H1 (cell line): ENCODE measurements around the gene PSMB3. TPM values are rescaled to one million over a fixed set of nuclear protein-coding genes. Genes with fewer than 3 reads are reported as not detected.

Source experiments
- CTCF ChIA-PET: fragments of 300-600 bp; sonication (Branson Sonifier 250); formaldehyde crosslinking; loops from one replicate; lab custom pipeline; 2021; ENCODE audit not compliant: partially characterized antibody; lab: Charles Lee
- POLR2A ChIA-PET: fragments of 300-600 bp; sonication (Branson Sonifier 250); formaldehyde crosslinking; loops from one replicate; lab custom pipeline; 2021; ENCODE audit warnings: inconsistent platforms; ENCODE audit not compliant: partially characterized antibody; lab: Charles Lee
- DNase-seq, 2 experiments: peaks; one replicate each; pipeline versions ENCODE4 v3.0.0 to v3.0.0-alpha.2; 2010 to 2022; ENCODE audit warnings: low spot score in 2 of 2, low read depth in 1 of 2, mixed read lengths in 1 of 2
- FAIRE-seq: peaks from 2 replicates; lab custom pipeline; 2011; peaks lifted over from hg19 to GRCh38; lab: Jason Lieb, UNC
- H2AFZ ChIP-seq: 2 replicates; pipeline ENCODE4 v1.8.1; 2012; ENCODE audit warnings: low read length, inconsistent platforms
- H2AK5ac ChIP-seq: 2 replicates; pipeline ENCODE4 v1.6.1; 2013; ENCODE audit warnings: low read depth, low read length
- H2BK120ac ChIP-seq: replicated peaks from 2 replicates; pipeline ENCODE3; 2013; ENCODE audit warnings: low read depth, low read length, inconsistent platforms
- H2BK12ac ChIP-seq: 2 replicates; pipeline ENCODE4 v1.6.1; 2013; ENCODE audit warnings: low read depth, low read length
- H2BK15ac ChIP-seq: 2 replicates; pipeline ENCODE4 v1.6.1; 2013; ENCODE audit warnings: low read length
- H2BK20ac ChIP-seq: 2 replicates; pipeline ENCODE4 v1.6.1; 2013; ENCODE audit warnings: low read length
- H2BK5ac ChIP-seq: 2 replicates; pipeline ENCODE4 v1.6.1; 2013; ENCODE audit warnings: low read depth, low read length
- H3K14ac ChIP-seq: 2 replicates; pipeline ENCODE4 v1.6.1; 2013; ENCODE audit warnings: inconsistent platforms; ENCODE audit not compliant: insufficient read length
- H3K18ac ChIP-seq: 2 replicates; pipeline ENCODE4 v1.6.1; 2013; ENCODE audit warnings: low read length; ENCODE audit errors: extremely low read depth
- H3K23ac ChIP-seq: 2 replicates; pipeline ENCODE4 v1.6.1; 2013; ENCODE audit warnings: inconsistent platforms; ENCODE audit not compliant: insufficient read length
- H3K23me2 ChIP-seq: 2 replicates; pipeline ENCODE4 v1.6.1; 2013; ENCODE audit warnings: low read depth, low read length
- H3K27ac ChIP-seq: 2 replicates; pipeline ENCODE4 v1.6.1; 2011; ENCODE audit warnings: low read depth, low read length, inconsistent platforms
- H3K27me3 ChIP-seq, 4 experiments: replicated peaks in 1 of 4; 1 replicate in 1 of 4; 2 replicates in 3 of 4; pipeline versions ENCODE4 v1.6.1 to v1.8.1; 2011 to 2013; ENCODE audit warnings: low read length in 3 of 4, mild to moderate bottlenecking in 3 of 4, inconsistent platforms in 2 of 4, mixed read lengths in 2 of 4, moderate library complexity in 1 of 4; ENCODE audit not compliant: control insufficient read depth in 3 of 4, insufficient read depth in 3 of 4; ENCODE audit errors: extremely low read depth in 1 of 4
- H3K36me3 ChIP-seq, 4 experiments: 2 replicates each; pipeline versions ENCODE4 v1.6.1 to v1.8.1; 2011 to 2013; ENCODE audit warnings: mild to moderate bottlenecking in 4 of 4, low read length in 3 of 4, moderate library complexity in 2 of 4, control low read depth in 1 of 4, inconsistent platforms in 1 of 4; ENCODE audit not compliant: insufficient read depth in 4 of 4, control insufficient read depth in 2 of 4
- H3K4ac ChIP-seq: replicated peaks from 2 replicates; pipeline ENCODE3; 2013; ENCODE audit warnings: low read length, low read depth, mixed read lengths, inconsistent platforms; ENCODE audit not compliant: insufficient read length
- H3K4me1 ChIP-seq, 4 experiments: replicated peaks in 1 of 4; 1 replicate in 1 of 4; 2 replicates in 3 of 4; pipeline versions ENCODE4 v1.6.1 to v1.8.1; 2011 to 2013; ENCODE audit warnings: low read length in 3 of 4, inconsistent platforms in 2 of 4, mixed read lengths in 1 of 4; ENCODE audit not compliant: insufficient read depth in 4 of 4, control insufficient read depth in 3 of 4
- H3K4me2 ChIP-seq, 2 experiments: 2 replicates each; pipeline versions ENCODE4 v1.6.1 to v1.8.1; 2011 to 2013; ENCODE audit warnings: low read depth in 2 of 2, low read length in 2 of 2, control low read depth in 1 of 2, inconsistent platforms in 1 of 2, mild to moderate bottlenecking in 1 of 2; ENCODE audit not compliant: insufficient read depth in 1 of 2
- H3K4me3 ChIP-seq, 4 experiments: fragments of 200-600, 300-600 bp in 1 of 4; sonication (generic), shearing (Covaris generic), sonication (Bioruptor Twin) in 1 of 4; 2 replicates each; pipeline versions ENCODE4 v1.5.1 to v1.8.1; 2011 to 2016; ENCODE audit warnings: low read length in 4 of 4, low read depth in 3 of 4, control low read depth in 2 of 4, inconsistent platforms in 2 of 4, mild to moderate bottlenecking in 2 of 4, mixed read lengths in 1 of 4, moderate library complexity in 1 of 4; ENCODE audit not compliant: insufficient read depth in 2 of 4; ENCODE audit errors: extremely low read depth in 1 of 4
- H3K56ac ChIP-seq: replicated peaks from 2 replicates; pipeline ENCODE3; 2013; ENCODE audit warnings: low read depth, mild to moderate bottlenecking, mixed read lengths, low read length, inconsistent platforms; ENCODE audit not compliant: insufficient read length
- H3K79me1 ChIP-seq: 2 replicates; pipeline ENCODE4 v1.6.1; 2013; ENCODE audit warnings: low read depth, low read length, control low read depth
- H3K79me2 ChIP-seq, 2 experiments: 2 replicates each; pipeline versions ENCODE4 v1.6.1 to v1.8.1; 2012 to 2013; ENCODE audit warnings: low read length in 2 of 2, mild to moderate bottlenecking in 2 of 2, inconsistent platforms in 1 of 2; ENCODE audit not compliant: insufficient read depth in 2 of 2, control insufficient read depth in 1 of 2
- H3K9ac ChIP-seq, 4 experiments: replicated peaks in 1 of 4; 1 replicate in 1 of 4; 2 replicates in 3 of 4; pipeline versions ENCODE4 v1.6.1 to v1.8.1; 2011 to 2013; ENCODE audit warnings: low read depth in 3 of 4, low read length in 3 of 4, control low read depth in 2 of 4, mild to moderate bottlenecking in 2 of 4, moderate library complexity in 2 of 4, inconsistent platforms in 1 of 4; ENCODE audit errors: extremely low read depth in 1 of 4
- H3K9me3 ChIP-seq, 2 experiments: 2 replicates each; pipeline versions ENCODE4 v1.6.1 to v1.8.1; 2012 to 2013; ENCODE audit warnings: mild to moderate bottlenecking in 2 of 2, moderate library complexity in 2 of 2, control low read depth in 1 of 2, inconsistent platforms in 1 of 2, low read depth in 1 of 2, low read length in 1 of 2, mixed read lengths in 1 of 2; ENCODE audit not compliant: insufficient read depth in 2 of 2
- H4K20me1 ChIP-seq, 2 experiments: replicated peaks in 1 of 2; 2 replicates each; pipeline versions ENCODE3 to v1.8.1; 2011 to 2013; ENCODE audit warnings: inconsistent platforms in 2 of 2, low read length in 2 of 2, mild to moderate bottlenecking in 1 of 2; ENCODE audit not compliant: insufficient read depth in 2 of 2, control insufficient read depth in 1 of 2
- H4K5ac ChIP-seq: 2 replicates; pipeline ENCODE4 v1.6.1; 2013; ENCODE audit warnings: low read length, low read depth, mixed read lengths, inconsistent platforms; ENCODE audit not compliant: insufficient read length
- H4K8ac ChIP-seq: 2 replicates; pipeline ENCODE4 v1.8.0; 2013; ENCODE audit warnings: mild to moderate bottlenecking, moderate library complexity, low read length, inconsistent platforms; ENCODE audit not compliant: insufficient read depth; ENCODE audit errors: extremely low read depth
- H4K91ac ChIP-seq: replicated peaks from 2 replicates; pipeline ENCODE3; 2013; ENCODE audit warnings: low read length, mixed read lengths, inconsistent platforms; ENCODE audit not compliant: insufficient read length
- CTBP2 ChIP-seq: IDR thresholded peaks from 2 replicates; pipeline ENCODE4 v1.7.0; 2011; ENCODE audit warnings: borderline replicate concordance, mild to moderate bottlenecking, moderate library complexity, mixed read lengths, low read length; ENCODE audit not compliant: insufficient read depth, insufficient read length
- NRF1 ChIP-seq: IDR thresholded peaks from 2 replicates; pipeline ENCODE4 v1.6.1; 2011; ENCODE audit warnings: mild to moderate bottlenecking, low read depth, low read length, improper control_type of control experiment
- RNF2 ChIP-seq: fragments of 200-900, 300-1000 bp; sonication (generic); IDR thresholded peaks from 2 replicates; pipeline ENCODE4 v1.7.1; 2016; ENCODE audit warnings: borderline replicate concordance, low read depth, mild to moderate bottlenecking, antibody characterized with exemption, low read length; ENCODE audit not compliant: poor library complexity, severe bottlenecking; ENCODE audit errors: missing control alignments
- ZNF274 ChIP-seq: IDR thresholded peaks from 2 replicates; pipeline ENCODE4 v1.7.0; 2012; ENCODE audit warnings: low read length, borderline replicate concordance; ENCODE audit errors: extremely low read depth
- WGBS, 2 experiments: shearing (Covaris generic) in 1 of 2; methylation state at CpG; one replicate each; pipeline versions ENCODE4 v1.1.6 to v1.1.7; 2013 to 2015; ENCODE audit warnings: low lambda C conversion rate in 2 of 2, mixed read lengths in 2 of 2, inconsistent platforms in 1 of 2, low coverage in 1 of 2, missing lambda C conversion rate in 1 of 2; ENCODE audit not compliant: insufficient replicate concordance in 2 of 2, insufficient coverage in 1 of 2, insufficient read length in 1 of 2; ENCODE audit errors: extremely low coverage in 1 of 2, missing lambda C conversion rate in 1 of 2; 5-methylcytosine and 5-hydroxymethylcytosine counted together
- polyA plus RNA-seq, 7 experiments: library from polyadenylated mRNA; depleted of rRNA in 3 of 7; stranded (reverse) in 5 of 7; unstranded in 2 of 7; fragments of >200 nt in 5 of 7; fragments of 200-250 nt in 2 of 7; gene quantifications; 1 replicate in 5 of 7; 2 replicates in 1 of 7; 4 replicates in 1 of 7; pipeline versions ENCODE4 v1.2.1 to v1.2.3, GENCODE V29; 2011 to 2013; ENCODE audit warnings: missing spikeins in 2 of 7, mixed read lengths in 2 of 7
- total RNA-seq: library from RNA; stranded (reverse); fragmentation: NEBNext Ultra II Directional; extraction: Animal tissue kit (Norgen Biotek cat#: 25700); gene quantifications from 2 replicates; pipeline ENCODE4 v1.2.1, GENCODE V29; 2021
- TF ChIP-seq, protein P1 (sequence below), 3 experiments: IDR thresholded peaks; 1 replicate in 2 of 3; 2 replicates in 1 of 3; pipeline versions ENCODE4 v1.5.1 to v1.6.1; 2011; ENCODE audit warnings: low read length in 3 of 3, mild to moderate bottlenecking in 3 of 3, inconsistent platforms in 2 of 3, low read depth in 1 of 3, moderate library complexity in 1 of 3; ENCODE audit not compliant: insufficient read depth in 1 of 3; ENCODE audit errors: control extremely low read depth in 1 of 3

PSMB3 gene
- total and polyA plus RNA-seq, 2 of the 8 experiments (the other 6 are each of a cell fraction or from before 2014, with no cell fraction given), result 291 to 914 TPM

DNA sequence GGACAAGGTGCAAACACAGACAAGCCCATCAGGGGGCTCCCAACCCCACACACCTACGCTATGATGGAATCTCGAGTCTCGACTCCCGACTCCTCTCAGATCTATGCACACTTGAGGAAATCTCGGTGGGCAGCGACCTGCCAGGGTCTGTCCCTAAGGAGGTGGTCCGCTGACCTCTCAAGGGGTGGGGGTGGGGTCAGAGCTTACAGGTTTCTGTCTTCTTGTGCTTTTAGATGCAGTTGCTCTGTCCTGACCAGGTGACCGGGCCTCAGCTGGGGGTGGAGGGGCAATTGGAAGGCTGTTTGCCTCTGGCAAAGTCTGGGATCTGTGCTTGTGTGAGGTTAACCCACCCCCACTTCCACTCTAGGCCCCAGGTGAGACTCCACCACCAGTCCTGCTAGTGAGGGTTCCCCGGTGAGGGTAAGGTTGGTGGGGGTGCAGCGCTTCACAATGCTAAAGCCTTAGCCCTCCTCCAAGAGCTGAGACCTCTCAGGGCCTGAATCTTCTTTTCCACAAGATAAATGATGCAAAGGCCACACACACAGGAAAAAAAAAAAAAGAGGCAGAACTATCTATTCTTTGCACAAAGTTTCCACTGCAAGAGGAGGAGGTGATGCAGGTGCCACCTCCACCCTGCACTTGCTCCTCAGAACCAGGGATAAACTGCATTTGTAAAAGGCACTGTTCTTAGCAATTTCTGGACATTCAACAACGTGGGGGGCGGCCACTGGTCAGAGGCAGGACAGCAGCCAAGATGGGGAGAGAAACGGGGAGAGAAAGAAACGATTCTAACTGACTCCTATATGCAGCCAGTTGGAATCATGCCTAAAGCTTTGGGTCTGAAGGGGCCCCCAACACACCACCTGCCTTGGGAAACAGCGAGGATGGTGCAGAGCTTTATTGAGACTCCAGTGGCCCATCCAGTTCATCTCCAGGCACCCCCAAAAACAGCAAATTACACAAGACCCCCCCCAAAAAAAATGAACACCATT lies 18.3 kb upstream of the PSMB3 start:
- Histone ChIP-seq H2BK15ac (no peak overlapping the region), H3K4ac (no peak overlapping the region), H4K20me1 (peaks cover 14 to 42% of the 10 kb centered on the region in 2 experiments), H3K27me3 (peaks cover 0 to under 1% (median 0%) of the 10 kb centered on the region in 4 experiments; a peak in 2 of 7 replicates), H2BK120ac (no peak overlapping the region), H2AK5ac (no peak overlapping the region), H3K9ac (no peak overlapping the region), H3K4me3 (no peak overlapping the region), H3K18ac (no peak overlapping the region), H3K27ac (no peak overlapping the region), H3K4me2 (no peak overlapping the region), H3K14ac (no peak overlapping the region), H3K4me1 (peaks cover 0 to 14% (median 6%) of the 10 kb centered on the region in 4 experiments; a peak in 5 of 7 replicates), H4K8ac (no peak overlapping the region), H4K5ac (no peak overlapping the region), H4K91ac (no peak overlapping the region), H3K23ac (no peak overlapping the region), H2BK5ac (no peak overlapping the region), H2BK20ac (no peak overlapping the region), H2AFZ (no peak overlapping the region), H3K36me3 (peaks cover 2 to 23% (median 15%) of the 10 kb centered on the region in 4 experiments; a peak in 7 of 8 replicates), H3K79me1 (no peaks in the 10 kb centered on the region), H3K79me2 (peaks cover 0 to 3% of the 10 kb centered on the region in 2 experiments; a peak in 1 of 4 replicates), H3K9me3 (no peaks in the 10 kb centered on the region), H3K56ac (no peak overlapping the region), H2BK12ac (no peak overlapping the region), H3K23me2 (peaks cover 9% of the 10 kb centered on the region; the same call in 1 of the 2 replicates)
- DNase-seq, result no peak
- TF ChIP-seq NRF1, result no peak
- TF ChIP-seq, protein P1, sequence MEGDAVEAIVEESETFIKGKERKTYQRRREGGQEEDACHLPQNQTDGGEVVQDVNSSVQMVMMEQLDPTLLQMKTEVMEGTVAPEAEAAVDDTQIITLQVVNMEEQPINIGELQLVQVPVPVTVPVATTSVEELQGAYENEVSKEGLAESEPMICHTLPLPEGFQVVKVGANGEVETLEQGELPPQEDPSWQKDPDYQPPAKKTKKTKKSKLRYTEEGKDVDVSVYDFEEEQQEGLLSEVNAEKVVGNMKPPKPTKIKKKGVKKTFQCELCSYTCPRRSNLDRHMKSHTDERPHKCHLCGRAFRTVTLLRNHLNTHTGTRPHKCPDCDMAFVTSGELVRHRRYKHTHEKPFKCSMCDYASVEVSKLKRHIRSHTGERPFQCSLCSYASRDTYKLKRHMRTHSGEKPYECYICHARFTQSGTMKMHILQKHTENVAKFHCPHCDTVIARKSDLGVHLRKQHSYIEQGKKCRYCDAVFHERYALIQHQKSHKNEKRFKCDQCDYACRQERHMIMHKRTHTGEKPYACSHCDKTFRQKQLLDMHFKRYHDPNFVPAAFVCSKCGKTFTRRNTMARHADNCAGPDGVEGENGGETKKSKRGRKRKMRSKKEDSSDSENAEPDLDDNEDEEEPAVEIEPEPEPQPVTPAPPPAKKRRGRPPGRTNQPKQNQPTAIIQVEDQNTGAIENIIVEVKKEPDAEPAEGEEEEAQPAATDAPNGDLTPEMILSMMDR (IDR thresholded peaks at IDR 0.05; ENCODE audit: control extremely low read depth in 1 of 3, insufficient read depth in 1 of 3, low read depth in 1 of 3, low read length in 3 of 3), result peak; percentile 31 to 49 (median 36)
- no peak for TF ChIP-seq CTBP2
- no peak for TF ChIP-seq RNF2
- no peak for TF ChIP-seq ZNF274
- ChIA-PET CTCF (interaction anchor here (0.6 to 5.4 kb wide), 31 partner anchors 10 to 415 kb away, joined by 3 to 49 read pairs (median 7); partner anchors contain the start of genes EPOP and MLLT6), POLR2A (interaction anchor here (0.8 to 2.8 kb wide), 7 partner anchors 10 to 49 kb away, joined by 3 to 8 read pairs (median 5); partner anchors contain the start of gene PSMB3)
- 82% methylated on average over 15 of the region's 15 CpGs; no CpG with 5 or more reads in 1 of the 2 experiments for WGBS, 2 experiments
- no peak for FAIRE-seq
